GM18511 (cell line): ENCODE data around the gene SDK1.

ENCODE experiments used
- ATAC-seq: cut with Tn5 transposase; IDR thresholded peaks from one replicate; pipeline ENCODE4 v1.9.1; 2021; ENCODE audit warnings: mild to moderate bottlenecking, moderate library complexity; ENCODE audit not compliant: unreplicated experiment

SDK1 gene

DNA sequence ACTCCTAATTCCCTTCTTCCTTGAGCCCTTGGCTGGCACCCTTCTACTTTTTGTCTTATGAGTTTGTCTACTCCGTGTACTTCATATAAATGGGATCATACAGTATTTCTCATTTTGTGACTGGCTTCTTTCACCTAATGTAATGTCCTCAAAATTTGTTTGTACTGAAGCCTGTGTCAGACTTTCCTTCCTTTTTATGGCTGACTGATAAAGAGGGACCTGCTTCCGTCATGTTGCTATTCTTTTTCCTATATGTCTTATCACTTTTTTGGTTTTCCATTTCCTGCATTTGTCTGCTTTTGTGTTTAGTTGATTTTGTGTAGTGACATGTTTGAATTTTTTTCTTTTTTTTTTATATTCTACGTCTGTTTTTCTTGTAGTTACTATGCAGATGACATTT, 470.9 kb downstream of the SDK1 start:
- ATAC-seq, result no peak

DNA sequence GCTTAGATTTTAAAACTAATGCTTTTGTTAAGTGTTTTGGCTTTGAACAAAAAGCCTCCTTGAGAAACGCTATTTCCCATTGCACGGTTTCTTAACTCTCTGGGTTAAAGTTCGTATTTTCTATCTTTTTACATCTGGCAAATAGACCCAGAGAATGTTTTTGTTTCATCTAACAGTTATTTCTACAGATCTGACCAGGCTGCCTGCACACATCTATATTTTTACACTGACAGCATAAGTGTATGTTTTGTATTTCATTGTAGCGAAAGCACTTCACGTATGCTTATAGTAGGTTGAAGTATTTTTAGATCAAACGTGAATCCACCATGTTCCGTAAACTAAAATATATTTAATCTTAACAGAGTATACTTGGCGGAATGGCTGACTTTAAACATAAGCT, 477.3 kb downstream of the SDK1 start:
- no peak for ATAC-seq

DNA sequence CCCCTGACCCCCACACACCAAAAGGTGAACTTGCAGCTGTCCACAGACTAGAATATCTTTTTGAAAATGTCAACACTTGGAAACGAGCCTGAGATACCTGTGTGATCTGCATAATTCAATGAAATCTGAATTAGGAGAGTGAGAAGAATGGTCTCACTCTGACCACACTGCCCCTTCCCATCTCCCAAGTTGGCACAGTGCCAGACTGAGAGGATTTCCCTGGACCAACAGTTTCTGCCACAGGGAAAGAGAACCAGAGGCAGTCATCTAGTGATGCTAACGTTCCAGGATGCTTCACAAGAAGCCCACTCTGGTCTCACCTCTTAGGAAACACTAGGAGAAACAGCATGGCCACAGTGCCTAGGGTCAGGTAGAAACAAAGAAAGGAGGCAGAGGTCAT, 479.0 kb downstream of the SDK1 start:
- no peak for ATAC-seq

DNA sequence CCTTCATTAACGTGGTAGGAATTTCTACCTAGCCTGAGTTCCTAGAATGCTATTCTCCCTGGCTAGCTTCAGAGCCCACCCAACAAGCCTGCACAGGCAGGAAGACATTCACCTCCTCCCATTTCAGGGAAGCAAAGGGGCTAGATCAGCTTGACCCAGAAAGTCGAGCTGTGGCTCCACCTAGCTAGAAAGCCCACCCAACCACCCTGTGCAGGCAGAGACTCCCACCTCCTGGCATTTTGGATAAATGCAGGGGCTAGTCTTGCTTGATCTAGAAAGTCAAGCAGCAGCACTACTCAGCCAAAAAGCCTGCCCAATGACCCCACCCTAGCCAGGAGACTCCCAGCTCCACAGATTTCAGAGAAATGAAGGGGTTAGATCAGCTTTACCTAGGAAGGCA, 479.5 kb downstream of the SDK1 start:
- ATAC-seq, result no peak

DNA sequence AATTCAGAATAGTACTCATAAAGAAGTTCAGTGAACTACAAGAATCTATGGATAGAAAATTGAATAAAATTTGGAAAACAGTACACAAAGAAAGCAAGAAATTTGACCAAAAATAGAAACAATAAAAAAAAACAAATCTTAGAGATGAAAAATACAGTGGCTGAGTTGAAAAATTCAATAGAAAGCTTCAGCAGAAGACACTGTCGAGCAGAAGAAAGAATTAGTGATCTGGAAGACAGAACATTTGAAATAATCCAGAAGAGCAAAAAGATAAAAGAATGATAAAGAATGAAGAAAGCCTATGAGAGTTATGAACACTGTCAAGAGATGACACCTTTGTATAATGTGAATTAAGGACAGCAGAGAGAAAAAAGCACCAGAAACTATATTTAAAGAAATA, 480.6 kb downstream of the SDK1 start:
- no peak for ATAC-seq

DNA sequence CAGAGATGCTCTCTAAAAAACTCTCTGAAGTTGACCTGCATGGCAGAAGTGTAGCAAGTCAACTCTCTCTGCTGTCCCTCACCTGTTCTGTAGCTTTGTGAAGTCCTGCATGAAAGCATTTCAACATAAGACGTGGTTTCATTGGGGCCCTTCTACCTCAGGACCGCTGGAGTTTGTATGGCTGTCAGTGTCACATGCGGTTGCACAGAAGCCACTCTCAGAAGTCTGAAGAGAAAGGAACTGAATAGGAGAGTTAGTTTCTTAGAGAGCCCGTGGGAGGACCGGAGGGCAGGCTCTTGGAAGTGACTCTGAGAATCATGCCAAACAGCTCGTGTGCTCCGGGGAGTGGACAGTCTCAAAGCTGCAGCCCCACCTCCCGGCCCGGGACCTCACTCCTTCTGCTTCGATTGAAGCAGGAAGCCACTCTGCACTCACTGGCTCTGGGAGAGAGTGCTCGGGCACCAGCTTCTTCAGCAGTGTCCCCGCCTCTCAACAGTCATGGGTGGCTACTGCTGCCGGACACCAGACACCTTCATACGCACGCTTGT, 486.7 kb downstream of the SDK1 start:
- ATAC-seq, result no peak

DNA sequence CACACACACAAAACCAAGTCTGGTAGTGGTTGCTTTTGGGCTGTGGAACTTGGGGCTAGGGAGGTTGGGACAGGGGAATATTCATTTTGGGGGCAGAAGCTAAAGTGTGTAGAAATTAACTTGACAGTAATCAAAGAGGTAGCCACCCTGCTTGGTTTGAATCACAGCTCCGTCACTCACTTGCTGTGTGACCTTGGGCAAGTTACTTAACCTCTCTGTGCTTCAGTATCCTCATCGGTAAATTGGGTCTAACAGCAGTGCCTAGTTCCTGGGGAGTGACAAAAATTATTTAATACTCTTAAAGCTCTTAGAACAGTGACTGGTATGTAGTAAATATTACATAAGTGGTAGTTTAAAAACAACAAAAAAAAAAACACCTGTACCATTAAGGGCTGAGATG, 489.8 kb downstream of the SDK1 start:
- ATAC-seq, result no peak

DNA sequence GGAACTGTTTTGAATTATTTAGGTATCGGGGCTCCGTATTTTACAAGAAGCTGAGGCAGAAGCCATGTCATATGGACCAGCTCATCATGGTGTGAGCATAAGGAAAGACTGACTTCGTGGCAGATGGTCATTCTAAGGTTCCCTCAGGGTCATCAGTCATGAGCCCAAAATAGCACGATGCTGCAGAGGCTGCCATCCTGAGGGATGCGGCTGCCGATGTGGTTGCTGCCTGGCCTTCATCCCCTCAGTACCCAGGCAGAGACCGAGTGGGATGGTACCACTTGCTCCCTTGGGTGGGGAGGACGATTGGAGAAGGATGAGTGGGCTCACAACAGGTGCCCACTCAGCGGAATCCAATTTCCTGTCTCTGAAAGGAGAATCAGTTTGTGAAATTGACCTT, 490.3 kb downstream of the SDK1 start:
- no peak for ATAC-seq

DNA sequence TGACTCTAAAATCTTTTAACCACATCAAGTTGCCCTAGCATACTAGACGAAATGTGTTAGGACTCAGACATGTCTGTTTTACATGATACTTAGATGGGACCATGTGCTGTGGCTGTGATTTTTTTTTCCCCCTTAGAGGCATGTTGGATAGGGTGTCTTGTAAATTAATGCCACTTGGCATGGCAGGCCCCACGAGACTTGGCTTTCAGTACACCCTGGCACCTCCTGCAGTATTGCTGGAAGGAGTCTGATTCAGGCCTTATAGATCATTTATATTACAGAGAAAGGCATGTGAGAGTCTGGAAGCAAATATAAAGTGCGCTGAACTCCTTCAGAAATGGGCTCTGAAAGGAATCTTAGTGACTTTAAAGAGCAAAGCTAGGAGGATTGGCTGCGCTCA, 494.1 kb downstream of the SDK1 start:
- no peak for ATAC-seq

DNA sequence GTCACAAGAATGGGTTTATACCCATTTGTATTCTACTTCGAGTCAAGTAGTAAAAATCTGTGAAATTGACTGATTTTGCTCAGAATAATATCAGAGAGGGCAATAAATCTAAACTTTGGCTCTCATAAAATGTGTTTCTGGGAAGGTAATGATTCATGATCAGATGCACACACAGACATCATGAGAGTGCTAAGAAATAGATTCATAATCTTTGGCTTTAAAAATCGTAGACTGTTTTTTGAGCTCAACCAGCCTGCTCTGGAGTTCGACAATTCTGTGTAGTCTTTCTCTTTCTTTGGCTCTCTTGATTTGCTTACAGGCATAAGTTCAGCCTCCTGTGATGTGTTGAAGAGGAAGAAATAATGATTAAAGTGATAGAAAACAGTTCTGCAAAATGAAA, 494.7 kb downstream of the SDK1 start:
- ATAC-seq, result no peak

DNA sequence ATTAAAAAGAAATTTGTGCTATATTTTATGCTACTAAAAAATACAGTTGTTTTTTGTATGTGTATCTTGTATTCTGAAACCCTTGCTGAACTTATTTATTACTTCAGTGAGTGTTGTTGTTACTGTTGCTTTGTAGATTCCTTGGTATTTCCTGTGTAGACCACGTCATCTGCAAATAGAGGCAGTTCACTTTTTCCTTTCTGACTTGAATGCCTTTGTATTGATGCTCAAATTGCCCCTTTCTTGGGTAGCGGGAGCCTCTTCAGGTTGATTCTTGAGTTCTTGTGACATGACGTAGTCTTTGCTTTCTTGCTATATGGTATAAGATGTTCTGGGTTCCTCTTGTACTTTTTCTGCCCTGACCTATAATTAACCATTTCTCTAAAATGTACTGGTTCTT, 504.1 kb downstream of the SDK1 start:
- ATAC-seq, result no peak

DNA sequence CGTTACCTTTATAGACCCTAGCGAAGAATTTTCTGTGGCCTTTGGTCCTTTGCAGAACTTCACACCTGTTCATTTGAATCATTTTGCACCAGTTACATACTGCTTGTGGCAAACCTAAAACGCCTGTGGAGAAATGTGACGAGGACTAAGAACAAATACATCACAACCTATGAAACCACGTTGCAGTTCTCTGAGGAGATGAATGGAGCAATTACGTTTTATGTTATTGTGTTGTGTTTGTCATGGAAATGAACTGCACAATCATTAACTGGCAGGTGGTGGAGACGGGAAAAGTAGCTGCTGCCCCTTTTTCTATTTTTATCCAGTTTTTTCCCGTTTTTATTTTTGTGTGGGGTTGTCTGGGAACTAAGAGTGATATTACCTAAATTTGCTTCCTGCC, 505.5 kb downstream of the SDK1 start:
- ATAC-seq, result no peak

DNA sequence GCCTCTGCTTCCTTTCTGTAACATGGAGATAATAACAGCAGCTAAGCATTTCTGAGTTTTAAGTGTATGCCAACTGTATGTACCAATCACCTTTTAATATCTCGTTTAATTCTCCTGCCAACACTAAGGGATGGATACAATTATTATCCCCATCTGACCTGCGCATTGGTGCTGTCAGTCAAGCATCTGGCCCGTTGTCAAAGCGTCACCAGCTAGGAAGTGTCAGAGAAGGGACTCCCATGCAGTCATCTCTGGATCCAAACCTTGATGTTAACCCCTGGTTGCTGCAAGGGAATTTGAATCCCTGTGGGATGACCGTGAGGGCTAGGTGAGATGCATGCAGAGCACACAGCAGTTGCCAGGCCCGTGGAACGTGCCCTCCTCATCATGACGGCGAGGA, 506.8 kb downstream of the SDK1 start:
- no peak for ATAC-seq

DNA sequence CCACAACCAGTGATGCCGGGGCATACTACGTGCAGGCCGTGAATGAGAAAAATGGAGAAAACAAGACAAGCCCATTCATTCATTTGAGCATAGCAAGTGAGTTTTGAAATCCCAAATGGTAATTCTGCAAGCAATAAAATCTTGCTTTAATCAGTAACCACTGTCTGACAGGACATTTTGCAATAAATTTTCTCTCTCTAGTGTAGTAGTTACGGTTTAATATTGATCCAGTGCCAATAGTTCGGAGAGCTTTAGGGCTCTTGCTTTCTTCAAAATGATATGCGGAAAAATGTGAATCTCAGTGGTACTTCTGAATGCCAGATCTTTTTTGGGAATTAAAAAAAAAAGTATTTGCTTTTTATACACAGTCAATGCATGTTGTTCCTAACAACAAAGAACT, 520.4 kb downstream of the SDK1 start:
- ATAC-seq, result no peak

DNA sequence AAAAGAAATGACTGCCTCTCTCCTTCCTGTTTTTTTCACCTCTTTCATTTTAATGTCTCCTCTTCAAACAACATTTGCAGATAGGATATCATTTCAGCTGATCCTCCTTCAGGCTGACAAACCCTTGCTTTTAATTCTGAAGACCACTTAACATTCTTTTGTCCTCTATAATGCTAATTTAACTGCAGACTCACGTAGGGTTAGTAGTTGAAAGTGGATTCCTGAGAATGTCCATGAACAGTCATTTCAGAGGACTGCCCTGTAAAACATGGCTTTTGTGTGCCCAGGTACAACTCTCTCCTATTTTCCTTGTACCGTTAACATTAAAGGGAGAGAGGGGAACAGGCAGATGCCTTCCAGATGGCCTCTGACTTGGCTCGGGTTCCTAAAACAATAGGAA, 524.4 kb downstream of the SDK1 start:
- no peak for ATAC-seq

DNA sequence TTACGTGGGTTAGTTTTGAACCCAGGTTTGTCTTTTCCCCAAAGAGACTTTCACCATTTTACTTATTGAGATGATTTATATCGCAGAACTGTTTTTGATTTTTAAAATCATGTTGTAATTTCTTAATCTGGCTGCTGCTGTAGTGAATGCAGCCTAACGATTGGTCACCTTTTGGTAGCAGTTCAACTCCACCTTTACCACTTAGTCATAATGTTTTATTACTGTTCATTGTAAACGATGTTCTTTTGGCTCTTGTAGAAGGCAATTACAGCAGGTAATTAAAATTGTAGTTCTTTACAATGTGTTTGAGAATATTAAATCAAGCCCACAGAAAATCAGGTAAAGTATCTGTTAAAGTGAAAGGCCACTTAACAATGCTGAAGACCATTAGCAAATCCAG, 531.1 kb downstream of the SDK1 start:
- ATAC-seq, result no peak

DNA sequence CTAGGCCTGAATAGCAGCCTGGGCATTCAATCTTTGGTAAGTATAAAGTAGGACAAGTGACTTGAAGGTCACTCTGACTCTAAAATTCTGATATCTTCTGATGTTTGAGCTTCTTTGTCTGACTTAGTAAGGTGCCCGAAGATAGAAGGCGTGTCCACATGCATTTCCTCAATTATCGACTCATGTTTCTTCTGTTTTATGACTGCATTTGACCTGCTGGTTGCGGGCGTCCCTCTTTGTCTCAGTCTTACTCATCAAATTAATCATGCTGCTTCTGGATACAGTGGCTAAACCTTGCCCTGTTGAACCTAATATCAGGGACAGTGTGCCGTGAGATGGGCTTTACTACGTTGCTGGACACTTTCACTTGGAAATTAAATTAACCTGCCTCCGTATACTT, 534.1 kb downstream of the SDK1 start:
- ATAC-seq, result no peak

DNA sequence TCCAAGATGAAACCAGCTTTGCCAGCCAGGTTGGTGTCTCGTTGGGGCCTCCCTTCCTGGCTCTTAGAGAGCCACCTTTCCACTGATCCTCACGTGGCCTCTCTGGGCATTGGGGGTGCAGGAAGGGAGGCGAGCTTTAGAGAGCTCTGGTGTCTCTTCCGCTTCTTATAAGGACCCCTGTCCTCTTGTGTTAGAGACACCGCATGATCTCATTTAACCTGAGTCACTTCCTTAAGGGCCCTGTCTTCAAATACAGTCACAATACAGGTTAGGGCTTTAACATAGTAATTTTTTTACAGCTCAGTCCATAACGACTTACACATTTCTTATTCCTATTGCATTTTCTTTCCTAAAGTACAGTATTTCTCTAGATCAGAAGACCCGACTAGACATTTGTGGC, 535.8 kb downstream of the SDK1 start:
- ATAC-seq, result no peak

DNA sequence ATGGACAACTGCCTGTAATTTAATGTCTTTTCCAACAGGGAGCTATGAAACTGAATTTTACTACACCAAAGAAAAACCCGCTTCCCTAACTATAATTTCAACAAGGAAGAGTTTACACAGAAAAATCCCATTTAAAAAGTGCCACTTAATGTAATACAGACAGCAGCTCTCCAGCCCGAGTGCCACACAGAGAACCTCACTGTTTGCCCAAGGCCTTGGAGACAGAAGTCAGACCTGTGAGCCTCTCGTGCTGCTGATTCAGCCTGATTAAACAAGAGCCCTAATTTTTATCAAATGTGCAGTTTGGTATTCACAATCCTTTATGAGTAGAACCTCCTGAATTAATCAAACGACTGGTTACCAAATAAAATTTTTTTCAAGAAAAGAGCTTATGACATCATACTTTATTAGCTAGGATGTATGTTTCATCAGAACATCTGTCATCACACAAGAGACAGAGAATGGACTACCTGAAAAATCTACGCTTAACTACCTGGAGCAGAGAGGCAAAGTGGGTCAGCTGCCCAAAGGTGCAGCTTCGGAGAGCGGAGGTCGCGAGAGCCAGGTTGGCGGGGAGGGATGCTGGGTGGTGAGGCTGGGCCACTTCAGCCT, 543.6 kb downstream of the SDK1 start:
- ATAC-seq, result no peak

DNA sequence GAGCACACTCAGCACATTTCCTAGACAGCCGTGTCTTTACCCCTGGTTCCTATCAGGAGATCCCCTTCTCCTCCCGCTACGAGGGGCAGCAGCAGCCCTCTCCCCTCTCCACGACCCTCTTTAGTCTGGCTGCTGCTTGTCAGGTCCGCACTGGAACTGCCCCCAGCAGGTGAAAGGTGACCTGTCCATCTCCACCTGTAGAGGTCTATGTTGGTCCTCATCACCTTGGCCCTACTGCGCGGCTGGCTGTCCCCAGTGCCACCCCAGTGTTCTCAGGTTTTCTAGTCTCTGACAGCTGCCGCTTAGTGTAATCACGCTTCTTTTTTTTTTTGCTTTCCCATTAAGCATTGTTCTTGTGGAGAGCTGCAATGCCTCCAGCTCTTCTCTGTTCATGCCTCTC, 545.7 kb downstream of the SDK1 start:
- ATAC-seq, result no peak

DNA sequence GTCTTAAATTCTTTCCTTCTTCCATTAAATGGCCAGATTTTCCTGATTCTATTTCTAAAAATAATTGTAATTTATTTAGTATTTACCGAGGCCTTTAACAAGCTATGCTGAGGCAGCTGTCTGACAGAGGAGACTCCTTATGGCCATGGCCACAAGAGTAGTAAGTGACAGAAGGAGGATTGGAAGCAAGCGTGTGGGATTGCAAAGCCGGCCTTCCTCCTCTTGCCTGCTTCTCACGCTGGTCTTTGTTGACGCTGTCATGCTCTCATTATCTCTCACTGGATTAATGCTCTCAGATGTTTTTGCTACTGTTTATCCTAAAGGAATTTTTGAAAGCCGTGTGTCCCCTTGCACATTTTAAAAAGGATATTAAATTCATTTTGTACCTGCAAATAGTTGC, 546.3 kb downstream of the SDK1 start:
- ATAC-seq, result no peak

DNA sequence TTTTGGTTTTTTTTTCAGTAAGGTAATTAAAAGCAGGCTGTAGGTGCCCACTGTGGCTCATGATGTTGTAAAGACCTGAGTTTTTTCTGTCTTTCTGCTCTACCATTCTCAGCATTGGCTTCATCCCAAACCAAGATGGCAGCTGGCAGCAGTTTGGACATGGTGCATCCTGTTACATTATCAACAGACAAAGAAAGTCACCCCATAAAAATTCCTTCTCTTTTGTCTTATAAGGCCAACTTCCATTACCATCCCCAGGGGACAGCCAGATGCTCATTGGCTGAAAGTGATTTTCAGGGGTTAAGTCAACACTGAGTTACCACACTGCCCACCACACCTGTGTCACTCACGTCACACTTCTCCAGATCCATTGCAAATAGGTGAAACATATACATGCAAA, 558.4 kb downstream of the SDK1 start:
- no peak for ATAC-seq

DNA sequence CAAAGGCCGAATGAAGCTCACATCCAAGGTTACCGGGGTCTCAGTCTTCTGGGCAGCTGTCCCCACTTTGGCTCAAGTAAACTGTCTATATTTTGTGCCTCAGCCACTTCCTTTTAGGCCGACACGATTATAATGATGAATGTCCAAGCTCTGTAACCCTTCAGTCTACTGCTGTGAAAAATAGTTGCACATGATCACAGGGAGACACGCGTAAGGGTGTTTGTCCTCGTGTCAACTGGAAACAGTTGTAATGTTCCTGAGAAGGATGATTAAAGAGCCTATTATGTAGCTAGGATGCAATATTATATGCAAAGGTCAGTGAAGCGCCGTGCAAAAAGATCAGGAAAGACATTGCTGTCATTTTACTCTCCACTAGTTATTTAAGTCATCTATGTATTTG, 559.9 kb downstream of the SDK1 start:
- no peak for ATAC-seq
